ENCODE measurements around the gene GORASP1. TPM values are rescaled to one million over a fixed set of nuclear protein-coding genes. Genes with fewer than 3 reads are reported as not detected.
A peak's percentile ranks its signal among the peaks of the same experiment; 100 is the strongest.

The GORASP1 gene
- total and polyA plus RNA-seq, 2 of the 13 experiments (the other 11 are each of a cell fraction or from before 2014, with no cell fraction given), result 36.4 to 39.8 TPM

- TF ChIP-seq, protein P1, sequence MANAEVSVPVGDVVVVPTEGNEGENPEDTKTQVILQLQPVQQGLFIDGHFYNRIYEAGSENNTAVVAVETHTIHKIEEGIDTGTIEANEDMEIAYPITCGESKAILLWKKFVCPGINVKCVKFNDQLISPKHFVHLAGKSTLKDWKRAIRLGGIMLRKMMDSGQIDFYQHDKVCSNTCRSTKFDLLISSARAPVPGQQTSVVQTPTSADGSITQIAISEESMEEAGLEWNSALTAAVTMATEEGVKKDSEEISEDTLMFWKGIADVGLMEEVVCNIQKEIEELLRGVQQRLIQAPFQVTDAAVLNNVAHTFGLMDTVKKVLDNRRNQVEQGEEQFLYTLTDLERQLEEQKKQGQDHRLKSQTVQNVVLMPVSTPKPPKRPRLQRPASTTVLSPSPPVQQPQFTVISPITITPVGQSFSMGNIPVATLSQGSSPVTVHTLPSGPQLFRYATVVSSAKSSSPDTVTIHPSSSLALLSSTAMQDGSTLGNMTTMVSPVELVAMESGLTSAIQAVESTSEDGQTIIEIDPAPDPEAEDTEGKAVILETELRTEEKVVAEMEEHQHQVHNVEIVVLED (CRISPR knock-in tag; IDR thresholded peaks at IDR 0.05; ENCODE audit: borderline replicate concordance), result peak; percentile 74; the same call in 1 of the 2 replicates
- no peak for TF ChIP-seq RAD51 (IDR thresholded peaks at IDR 0.05; ENCODE audit: borderline replicate concordance)
- TF ChIP-seq ZNF644 (CRISPR knock-in tag; IDR thresholded peaks at IDR 0.05; ENCODE audit: low read depth), result peak; percentile 58
- no peak for TF ChIP-seq BHLHE40 (IDR thresholded peaks at IDR 0.05; ENCODE audit: low read length)
- TF ChIP-seq SRY (CRISPR knock-in tag; IDR thresholded peaks at IDR 0.05), result no peak; the same call in 1 of the 2 replicates
- no peak for TF ChIP-seq MAF1 (CRISPR knock-in tag; IDR thresholded peaks at IDR 0.05; ENCODE audit: borderline replicate concordance)
- no peak for TF ChIP-seq ZBTB49 (CRISPR knock-in tag; IDR thresholded peaks at IDR 0.05; ENCODE audit: borderline replicate concordance)
- no peak for TF ChIP-seq ZNF773 (CRISPR knock-in tag; IDR thresholded peaks at IDR 0.05; ENCODE audit: borderline replicate concordance)
- TF ChIP-seq ZFP36L1 (CRISPR knock-in tag; IDR thresholded peaks at IDR 0.05), result peak; percentile 80; the same call in 1 of the 2 replicates
- no peak for TF ChIP-seq ZNF253 (CRISPR knock-in tag; IDR thresholded peaks at IDR 0.05; ENCODE audit: borderline replicate concordance)
- peak; percentile 85 for TF ChIP-seq SP2 (CRISPR knock-in tag; IDR thresholded peaks at IDR 0.05)
- TF ChIP-seq CEBPG (CRISPR knock-in tag; IDR thresholded peaks at IDR 0.05), result peak; percentile 55
- TF ChIP-seq, protein P2, sequence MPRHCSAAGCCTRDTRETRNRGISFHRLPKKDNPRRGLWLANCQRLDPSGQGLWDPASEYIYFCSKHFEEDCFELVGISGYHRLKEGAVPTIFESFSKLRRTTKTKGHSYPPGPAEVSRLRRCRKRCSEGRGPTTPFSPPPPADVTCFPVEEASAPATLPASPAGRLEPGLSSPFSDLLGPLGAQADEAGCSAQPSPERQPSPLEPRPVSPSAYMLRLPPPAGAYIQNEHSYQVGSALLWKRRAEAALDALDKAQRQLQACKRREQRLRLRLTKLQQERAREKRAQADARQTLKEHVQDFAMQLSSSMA (CRISPR knock-in tag; IDR thresholded peaks at IDR 0.05), result peak; percentile 88
- TF ChIP-seq XBP1 (CRISPR knock-in tag; IDR thresholded peaks at IDR 0.05), result no peak
- TF ChIP-seq ZNF362 (CRISPR knock-in tag; IDR thresholded peaks at IDR 0.05; ENCODE audit: borderline replicate concordance), result no peak
- TF ChIP-seq ZNF205 (CRISPR knock-in tag; IDR thresholded peaks at IDR 0.05), result 0 out of 2 replicates have a peak, but pooled peaks have one; percentile 53
- TF ChIP-seq TBL1XR1 (IDR thresholded peaks at IDR 0.05; ENCODE audit: borderline replicate concordance, low read length, partially characterized antibody), result peak; percentile 60
- TF ChIP-seq ZNF781 (CRISPR knock-in tag; IDR thresholded peaks at IDR 0.05; ENCODE audit: borderline replicate concordance, not compliant biosample characterization), result no peak
- TF ChIP-seq DR1 (CRISPR knock-in tag; IDR thresholded peaks at IDR 0.05), result peak; percentile 65; the same call in 1 of the 2 replicates
- TF ChIP-seq MYPOP (CRISPR knock-in tag; IDR thresholded peaks at IDR 0.05), result peak; percentile 80
- TF ChIP-seq, protein P3, sequence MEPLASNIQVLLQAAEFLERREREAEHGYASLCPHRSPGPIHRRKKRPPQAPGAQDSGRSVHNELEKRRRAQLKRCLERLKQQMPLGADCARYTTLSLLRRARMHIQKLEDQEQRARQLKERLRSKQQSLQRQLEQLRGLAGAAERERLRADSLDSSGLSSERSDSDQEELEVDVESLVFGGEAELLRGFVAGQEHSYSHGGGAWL (CRISPR knock-in tag; IDR thresholded peaks at IDR 0.05), result 0 out of 2 replicates have a peak, but pooled peaks have one; percentile 38
Measured at GRCh38 chr3:39051649-39052561, 55.5 kb downstream of the GORASP1 start, which contains the start of the genes SCN11A and WDR48 (continued).
